Limb (tissue), 2 donors: Measurements from ENCODE around the gene FBXL7.
A peak's percentile ranks its signal among the peaks of the same experiment; 100 is the strongest.

Experiments
- DNase-seq, 2 donors: peaks; one replicate each; pipeline ENCODE4 v3.0.0-alpha.2; 2016; ENCODE audit errors: extremely low spot score in 2 of 2

FBXL7 gene

DNA sequence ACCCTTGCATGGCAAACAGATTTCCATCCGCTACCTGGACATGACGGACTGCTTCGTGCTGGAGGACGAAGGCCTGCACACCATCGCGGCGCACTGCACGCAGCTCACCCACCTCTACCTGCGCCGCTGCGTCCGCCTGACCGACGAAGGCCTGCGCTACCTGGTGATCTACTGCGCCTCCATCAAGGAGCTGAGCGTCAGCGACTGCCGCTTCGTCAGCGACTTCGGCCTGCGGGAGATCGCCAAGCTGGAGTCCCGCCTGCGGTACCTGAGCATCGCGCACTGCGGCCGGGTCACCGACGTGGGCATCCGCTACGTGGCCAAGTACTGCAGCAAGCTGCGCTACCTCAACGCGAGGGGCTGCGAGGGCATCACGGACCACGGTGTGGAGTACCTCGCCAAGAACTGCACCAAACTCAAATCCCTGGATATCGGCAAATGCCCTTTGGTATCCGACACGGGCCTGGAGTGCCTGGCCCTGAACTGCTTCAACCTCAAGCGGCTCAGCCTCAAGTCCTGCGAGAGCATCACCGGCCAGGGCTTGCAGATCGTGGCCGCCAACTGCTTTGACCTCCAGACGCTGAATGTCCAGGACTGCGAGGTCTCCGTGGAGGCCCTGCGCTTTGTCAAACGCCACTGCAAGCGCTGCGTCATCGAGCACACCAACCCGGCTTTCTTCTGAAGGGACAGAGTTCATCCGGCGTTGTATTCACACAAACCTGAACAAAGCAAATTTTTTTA, 436.7 kb downstream of the FBXL7 start:
- no peak for DNase-seq

GRCh38 chr5:15937708-15938107, 437.7 kb downstream of the FBXL7 start:
- no peak for DNase-seq

GRCh38 chr5:15938186-15938585, 438.2 kb downstream of the FBXL7 start:
- DNase-seq = no peak

- no peak for DNase-seq
Observed at GRCh38 chr5:15938961-15939360, 439.0 kb downstream of the FBXL7 start.

GRCh38 chr5:15940905-15941304, 440.9 kb downstream of the FBXL7 start:
- no peak for DNase-seq

GRCh38 chr5:15943487-15943886, 443.5 kb downstream of the FBXL7 start:
- no peak for DNase-seq

- DNase-seq = no peak
Observed at GRCh38 chr5:15946026-15946425, 446.0 kb downstream of the FBXL7 start.

- DNase-seq = no peak
Observed at GRCh38 chr5:15948190-15948589, 448.2 kb downstream of the FBXL7 start.

DNA sequence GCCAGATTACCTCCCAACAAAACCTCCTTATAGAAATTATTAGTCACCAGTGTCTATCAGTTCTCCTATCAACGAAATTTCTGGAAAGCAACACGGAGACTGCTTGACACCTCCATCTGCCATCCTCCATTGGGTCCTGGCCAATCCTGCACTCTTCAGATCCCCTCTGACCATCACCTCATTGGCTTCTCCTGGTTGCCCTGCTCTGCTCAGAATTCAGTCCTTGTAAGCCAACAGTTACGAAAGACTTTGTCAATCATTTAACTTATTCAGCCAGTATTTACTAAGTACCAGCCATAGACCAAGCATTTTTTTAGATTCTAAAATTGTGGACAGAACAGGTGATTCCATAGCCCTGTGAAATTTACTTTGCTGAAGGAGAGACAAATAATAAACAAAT, 451.1 kb downstream of the FBXL7 start:
- DNase-seq = no peak

DNA sequence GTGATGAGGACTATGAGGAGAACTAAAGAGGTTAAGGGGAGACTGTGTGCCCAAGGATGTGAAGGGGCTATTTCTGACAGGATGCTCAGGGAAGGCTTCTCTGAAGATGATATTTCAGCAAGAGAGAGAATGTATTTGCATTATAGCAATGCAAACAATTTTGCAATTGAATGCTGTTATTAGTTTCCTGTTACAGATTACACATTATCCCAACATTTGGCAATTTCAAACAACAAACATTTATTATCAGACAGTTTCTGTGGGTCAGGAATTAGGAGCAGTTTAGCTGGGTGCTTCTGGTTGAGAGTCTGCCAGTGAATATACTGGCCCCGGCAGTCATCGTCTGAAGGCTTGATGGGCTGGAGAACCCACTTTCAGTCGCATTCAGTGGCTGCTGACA, 451.6 kb downstream of the FBXL7 start:
- DNase-seq = no peak

DNA sequence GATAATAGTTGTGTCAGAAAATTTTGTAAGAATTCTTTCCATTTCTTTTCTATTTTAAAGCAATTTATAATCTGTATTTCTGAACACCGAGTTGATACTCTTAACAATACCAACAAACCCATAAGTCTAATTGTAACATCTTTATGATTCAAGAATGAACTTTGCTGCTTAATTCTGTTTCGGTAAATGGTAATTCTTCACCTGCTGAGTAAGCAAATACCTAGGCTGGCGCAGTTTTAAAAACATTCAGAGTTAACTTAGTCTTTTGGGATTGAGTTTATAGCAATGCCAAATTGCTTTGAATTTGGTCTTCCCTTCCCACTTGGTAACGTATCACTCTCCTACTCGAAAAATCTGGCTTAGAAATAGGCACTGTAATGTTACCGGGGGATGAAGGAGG, 456.6 kb downstream of the FBXL7 start:
- no peak for DNase-seq

- no peak for DNase-seq
Observed at GRCh38 chr5:15957124-15957523, 457.1 kb downstream of the FBXL7 start.

DNA sequence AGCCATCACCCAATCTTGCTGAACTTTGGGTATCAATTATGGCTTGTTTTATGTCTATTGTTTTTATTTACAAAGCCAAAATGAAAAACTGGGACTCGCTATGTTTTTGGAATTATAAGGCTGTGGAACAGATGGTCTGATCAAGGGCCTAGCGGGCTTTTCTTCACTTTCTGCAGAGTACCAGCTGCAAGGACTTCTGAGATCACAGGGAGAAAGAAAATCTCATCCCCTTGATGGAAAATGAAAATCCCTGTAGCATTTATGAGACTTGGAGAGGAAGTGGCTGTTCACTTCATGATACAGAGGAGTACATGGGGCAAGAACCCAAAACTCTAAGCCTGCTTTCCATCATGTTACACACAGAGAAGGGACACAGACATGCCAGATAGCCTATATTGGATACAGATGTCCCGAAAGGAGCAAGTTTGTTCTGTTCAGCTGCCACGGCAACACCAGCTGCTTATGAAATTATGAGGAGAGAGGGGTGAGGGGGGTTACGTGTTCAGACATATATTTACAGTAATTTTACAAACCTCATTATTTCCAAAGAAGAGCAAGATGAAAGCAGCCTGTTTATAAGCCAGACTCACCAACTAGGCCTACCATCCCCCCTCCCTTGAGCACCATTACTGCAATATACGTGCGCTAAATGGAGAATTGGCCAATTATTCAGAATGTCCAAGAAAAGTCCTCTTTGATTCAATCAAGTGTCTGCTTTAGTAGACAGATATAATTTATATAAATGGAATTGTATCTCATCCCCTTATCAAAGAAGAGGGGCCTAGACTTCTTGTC, 459.6 kb downstream of the FBXL7 start:
- DNase-seq = peak; percentile 48 to 79

DNA sequence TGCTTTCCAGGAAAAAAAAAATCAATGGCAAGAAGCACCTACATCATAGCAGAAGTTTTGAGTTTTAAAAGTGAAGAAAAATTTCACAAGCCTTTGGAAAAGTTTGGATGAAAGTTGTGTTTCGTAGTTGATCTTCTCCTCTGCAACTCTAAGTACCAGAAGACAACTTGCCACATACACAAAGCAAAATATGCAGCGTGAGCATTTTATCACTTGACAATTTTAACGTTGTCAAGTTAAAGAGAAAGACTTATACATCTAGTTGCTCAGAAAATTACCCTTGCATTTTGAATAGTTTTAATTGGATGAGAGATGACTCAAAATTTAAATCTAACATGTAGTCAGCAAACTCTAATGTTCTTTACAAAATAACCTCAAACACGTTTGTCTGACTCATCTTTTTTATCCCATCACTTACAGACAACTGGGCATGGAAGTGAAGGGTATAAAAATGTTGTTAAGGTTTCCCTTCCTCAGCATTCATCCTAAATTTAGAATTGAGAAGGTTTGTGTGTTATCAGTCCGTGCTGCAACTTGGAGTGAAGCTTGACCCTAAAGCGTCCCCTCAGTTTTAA, 466.2 kb downstream of the FBXL7 start:
- DNase-seq = no peak

DNA sequence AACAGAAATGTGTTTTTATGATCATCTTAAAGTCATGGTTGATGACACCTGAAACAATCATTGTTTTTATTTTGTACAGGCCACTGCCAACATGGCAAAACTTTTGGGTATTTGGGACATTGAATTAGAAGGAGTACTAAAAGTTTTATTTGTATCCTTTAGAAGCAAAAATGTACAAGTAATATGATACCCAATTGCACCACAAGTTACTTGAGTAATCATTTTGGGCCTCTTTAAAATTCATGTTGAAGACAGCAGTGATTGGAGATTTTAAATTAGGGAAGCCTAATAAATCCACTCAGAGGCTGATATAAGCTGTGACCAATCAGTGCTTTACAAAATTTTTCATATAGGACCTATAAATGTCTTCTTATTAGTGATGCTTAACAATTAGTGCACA, 466.7 kb downstream of the FBXL7 start:
- DNase-seq = no peak

- no peak for DNase-seq
Observed at GRCh38 chr5:15968993-15969392, 469.0 kb downstream of the FBXL7 start.

DNA sequence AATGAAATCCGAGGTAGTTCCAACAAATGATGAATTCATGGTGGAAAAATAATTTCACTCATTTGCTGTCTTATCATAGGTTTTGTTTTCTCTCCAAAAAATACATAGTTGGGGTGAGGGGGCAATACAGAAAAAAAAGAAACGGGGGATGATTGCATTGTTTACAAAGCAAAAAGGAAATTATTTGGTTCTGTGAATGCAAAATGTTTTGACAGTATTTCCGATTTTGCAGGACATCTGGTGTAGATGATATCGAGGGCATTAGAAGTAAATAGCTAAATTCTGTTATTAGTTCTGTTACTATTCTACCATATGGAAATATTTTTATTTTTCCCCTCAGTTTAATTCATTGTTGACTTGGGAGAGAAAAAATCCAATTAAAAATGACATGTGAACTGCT, 477.9 kb downstream of the FBXL7 start:
- no peak for DNase-seq

- DNase-seq = no peak
Observed at GRCh38 chr5:15980835-15981234, 480.9 kb downstream of the FBXL7 start.

DNA sequence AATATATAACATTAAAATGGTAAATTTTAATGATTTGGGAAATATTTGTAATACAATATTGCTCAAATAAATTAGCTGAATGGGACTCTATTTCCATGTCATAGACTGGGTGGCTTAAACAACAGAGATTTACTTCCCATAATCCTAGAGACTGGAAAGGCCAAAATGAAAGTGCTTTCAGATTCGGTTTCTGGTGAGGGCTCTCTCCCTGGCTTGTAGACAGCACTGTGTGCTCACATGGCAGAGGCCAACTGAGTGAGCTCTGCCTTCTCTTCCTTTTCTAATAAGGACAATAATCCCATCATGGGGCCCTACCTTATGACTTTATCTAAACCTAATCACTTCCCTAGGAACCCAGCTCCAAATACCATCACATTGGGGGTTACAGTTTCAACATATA, 483.4 kb downstream of the FBXL7 start:
- no peak for DNase-seq
